ENCODE results near the gene MCOLN1.

MCOLN1 gene

DNA sequence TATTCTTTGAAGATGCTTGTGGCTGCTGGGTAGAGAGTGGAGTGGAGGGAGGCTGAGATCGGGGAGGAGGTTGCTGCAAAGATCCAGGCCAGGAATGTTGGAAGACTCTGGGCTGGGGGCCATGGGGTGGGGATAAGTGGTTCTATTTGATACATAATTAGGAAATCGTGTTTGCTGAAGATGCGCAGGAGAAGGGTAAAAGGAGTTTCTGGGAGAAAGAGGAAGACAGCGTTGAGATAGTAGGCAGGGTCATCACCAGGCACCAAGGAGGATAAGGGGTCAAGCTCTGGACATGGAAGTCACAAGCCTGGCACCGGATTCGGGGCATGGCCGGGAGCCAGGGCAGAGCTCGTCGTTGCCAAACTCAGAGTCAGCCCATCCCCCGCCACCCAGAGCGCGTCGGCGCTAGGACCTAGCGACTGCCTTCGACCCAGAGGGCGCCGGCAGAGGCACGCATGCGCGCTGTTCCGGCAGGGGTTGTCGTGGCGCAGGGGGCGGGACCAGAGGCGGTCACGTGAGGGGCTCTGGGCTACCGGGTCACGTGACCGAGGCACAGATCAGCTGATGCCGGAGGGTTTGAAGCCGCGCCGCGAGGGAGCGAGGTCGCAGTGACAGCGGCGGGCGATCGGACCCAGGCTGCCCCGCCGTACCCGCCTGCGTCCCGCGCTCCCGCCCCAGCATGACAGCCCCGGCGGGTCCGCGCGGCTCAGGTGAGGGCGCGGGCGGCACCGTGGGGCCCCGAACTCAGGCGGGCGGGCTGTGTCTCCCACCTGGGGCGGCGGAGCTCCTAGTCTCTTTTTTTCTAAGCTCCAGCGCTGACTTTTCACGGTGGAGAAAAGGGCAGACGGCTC is at the start of gene MCOLN1:
Gene MCOLN1 (plus strand): TSS at position 553 of the 851 bp plus-strand sequence. CDS start 127 bp downstream, at position 680.
- TF ChIP-seq POLR2A (IDR thresholded peaks at IDR 0.05; ENCODE audit: low read length) (peak; percentile 71), GATA1 (IDR thresholded peaks at IDR 0.05; ENCODE audit: low read depth, low read length) (no peak)
- DNase-seq: peak; percentile 98 to 100

DNA sequence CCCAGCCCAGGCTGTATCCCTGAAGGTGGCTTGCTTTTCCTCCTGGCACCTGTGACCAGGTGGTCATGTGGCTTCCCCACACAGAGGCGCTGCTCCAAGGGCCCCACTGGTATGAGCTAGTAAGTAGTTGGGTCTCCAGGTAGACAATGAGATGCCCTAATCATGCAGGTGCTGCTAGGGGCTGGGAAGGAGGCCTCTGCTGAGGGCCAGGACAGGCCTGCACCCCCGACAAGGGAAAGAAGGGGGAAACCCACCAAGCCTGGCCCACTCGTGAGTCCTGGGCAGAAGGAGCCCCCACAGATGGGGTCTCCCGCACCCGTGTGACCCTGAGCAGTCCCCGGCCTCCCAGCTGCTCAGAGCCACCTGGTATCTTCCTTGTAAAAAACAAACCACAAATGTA is 46.8 kb upstream of the MCOLN1 start:
- DNase-seq: no peak
- TF ChIP-seq POLR2A (IDR thresholded peaks at IDR 0.05; ENCODE audit: low read length): no peak
- no peak for TF ChIP-seq GATA1 (IDR thresholded peaks at IDR 0.05; ENCODE audit: low read depth, low read length)

DNA sequence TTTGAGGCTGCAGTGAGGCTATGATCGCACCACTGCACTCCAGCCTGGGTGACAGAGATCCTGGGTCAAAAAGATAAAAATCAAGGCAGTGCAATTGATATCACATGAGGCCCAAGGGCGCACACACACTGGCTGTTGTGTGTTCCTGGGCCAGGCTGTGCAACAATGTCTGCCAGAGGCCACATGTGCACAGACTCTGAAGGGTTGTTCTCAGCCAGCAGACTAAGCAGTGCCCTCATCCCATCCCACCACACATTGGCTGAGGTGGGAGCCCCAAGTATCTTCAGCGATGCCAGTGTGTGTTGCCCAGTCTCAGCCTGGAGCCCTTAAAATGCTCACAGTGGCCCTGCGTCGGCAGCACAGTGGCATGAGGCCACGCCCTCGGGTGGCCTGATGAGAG is 46.2 kb upstream of the MCOLN1 start:
- TF ChIP-seq POLR2A (IDR thresholded peaks at IDR 0.05; ENCODE audit: low read length): no peak
- peak in 1 of 2 experiments; percentile 50 for DNase-seq

DNA sequence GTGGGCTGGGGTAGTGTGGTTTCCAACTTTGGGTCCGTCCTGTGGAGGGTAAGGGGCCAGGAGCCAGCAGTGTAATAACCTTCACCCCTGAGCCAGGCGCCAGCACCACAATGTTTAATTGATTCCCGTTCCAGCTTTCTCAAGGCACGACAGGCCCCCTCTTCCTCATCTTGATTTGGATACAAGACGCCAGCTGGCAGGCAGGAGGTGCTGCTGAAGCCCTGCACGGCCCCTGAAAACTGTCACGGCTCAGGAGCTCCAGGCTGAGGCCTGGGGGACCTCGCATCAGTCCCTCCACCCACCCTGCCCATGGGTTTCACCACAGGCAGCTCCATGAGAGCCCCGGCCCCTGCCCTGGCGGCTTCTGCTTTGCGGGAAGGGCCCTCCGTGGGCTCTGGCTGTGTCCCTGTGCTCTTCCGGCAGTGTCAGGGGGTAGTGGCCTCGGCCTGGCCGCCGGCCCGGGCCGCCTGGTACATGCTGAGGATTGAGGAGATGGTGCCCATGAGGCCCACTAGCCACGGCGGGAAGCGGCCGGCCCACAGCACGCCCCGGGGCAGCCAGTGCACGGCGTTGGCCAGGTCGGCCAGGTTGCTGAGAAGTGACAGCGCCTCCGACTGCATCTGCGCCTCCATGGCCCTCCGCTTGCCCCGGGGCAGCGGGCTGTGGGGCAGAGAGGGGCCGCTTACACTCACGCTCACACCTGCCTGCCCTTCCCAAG is 45.5 kb upstream of the MCOLN1 start:
- DNase-seq: no peak
- TF ChIP-seq POLR2A (IDR thresholded peaks at IDR 0.05; ENCODE audit: low read length) (no peak), GATA1 (IDR thresholded peaks at IDR 0.05; ENCODE audit: low read depth, low read length) (no peak)

DNA sequence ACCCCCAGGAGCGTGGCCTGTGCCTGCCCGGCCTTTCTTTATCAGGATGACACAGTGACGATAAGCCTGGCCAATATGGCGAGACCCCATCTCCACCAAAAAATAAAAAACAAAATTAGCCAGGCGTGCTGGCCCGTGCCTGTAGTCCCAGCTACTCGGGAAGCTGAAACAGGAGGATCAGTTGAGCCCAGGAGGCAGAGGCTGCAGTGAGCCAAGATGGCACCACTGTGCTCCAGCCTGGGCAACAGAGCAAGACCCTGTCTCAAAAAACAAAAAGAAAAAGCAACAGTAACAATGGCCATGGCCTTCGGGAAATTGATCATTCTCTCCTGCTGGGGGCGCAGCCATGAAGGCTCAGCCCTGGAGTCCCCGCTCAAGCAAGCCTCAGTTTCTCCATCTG is 44.7 kb upstream of the MCOLN1 start:
- TF ChIP-seq POLR2A (IDR thresholded peaks at IDR 0.05; ENCODE audit: low read length) (no peak), GATA1 (IDR thresholded peaks at IDR 0.05; ENCODE audit: low read depth, low read length) (no peak)

DNA sequence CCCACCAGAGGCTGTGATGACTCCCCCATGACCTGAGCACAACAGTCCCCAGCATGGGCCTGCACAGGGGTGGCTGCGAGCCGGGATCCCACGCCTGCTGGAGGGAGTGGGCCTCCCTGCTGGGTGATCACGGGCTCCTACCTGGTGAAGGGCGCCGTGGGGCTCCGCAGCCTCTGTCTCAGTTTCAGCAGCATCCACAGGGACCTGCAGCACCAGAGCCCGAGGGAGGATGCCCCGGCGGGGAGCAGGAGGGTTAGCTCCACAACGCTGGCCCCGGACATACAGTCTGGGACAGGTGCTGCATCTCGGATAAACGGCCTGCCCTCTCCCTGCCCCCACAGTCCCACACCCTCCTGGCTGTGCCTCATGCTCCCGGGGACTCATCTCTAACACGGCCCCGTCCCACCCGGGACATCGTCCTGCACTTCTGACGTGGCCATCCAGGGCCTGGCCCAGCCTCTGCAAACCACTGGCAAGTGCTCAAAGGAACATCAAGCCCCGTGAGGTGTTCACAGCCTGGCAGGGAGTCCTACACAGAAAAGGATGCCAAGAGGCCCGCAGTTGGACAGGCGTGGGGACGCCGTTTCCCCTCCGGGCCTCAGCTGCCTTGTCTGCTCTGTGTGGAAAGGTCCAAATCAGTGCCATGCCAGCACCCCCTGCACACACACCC is 44.1 kb upstream of the MCOLN1 start:
- DNase-seq: no peak
- no peak for TF ChIP-seq GATA1 (IDR thresholded peaks at IDR 0.05; ENCODE audit: low read depth, low read length)
- TF ChIP-seq POLR2A (IDR thresholded peaks at IDR 0.05; ENCODE audit: low read length): no peak

More for the DNA sequence above, 44.7 kb upstream of the MCOLN1 start:
- DNase-seq: no peak

DNA sequence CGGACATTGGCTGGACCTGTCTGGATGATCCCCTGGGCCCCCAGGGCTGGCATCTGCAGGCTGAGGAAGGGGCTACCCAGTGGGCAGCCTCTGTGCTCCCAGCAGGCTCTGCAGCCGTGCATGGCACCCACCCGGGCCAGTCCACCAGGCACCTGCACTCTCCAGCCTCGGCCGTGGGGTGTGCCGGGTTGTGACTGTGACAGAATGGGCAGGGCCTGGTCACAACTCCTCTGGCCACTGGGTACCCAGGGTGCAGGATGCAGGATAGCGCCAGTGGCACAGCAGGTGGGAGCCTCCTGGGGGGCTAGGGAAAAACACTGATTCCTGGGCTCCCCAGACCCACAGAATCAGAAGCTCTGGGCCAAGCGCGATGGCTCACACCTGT is 43.6 kb upstream of the MCOLN1 start:
- TF ChIP-seq GATA1 (IDR thresholded peaks at IDR 0.05; ENCODE audit: low read depth, low read length) (no peak), POLR2A (IDR thresholded peaks at IDR 0.05; ENCODE audit: low read length) (no peak)
- no peak for DNase-seq

DNA sequence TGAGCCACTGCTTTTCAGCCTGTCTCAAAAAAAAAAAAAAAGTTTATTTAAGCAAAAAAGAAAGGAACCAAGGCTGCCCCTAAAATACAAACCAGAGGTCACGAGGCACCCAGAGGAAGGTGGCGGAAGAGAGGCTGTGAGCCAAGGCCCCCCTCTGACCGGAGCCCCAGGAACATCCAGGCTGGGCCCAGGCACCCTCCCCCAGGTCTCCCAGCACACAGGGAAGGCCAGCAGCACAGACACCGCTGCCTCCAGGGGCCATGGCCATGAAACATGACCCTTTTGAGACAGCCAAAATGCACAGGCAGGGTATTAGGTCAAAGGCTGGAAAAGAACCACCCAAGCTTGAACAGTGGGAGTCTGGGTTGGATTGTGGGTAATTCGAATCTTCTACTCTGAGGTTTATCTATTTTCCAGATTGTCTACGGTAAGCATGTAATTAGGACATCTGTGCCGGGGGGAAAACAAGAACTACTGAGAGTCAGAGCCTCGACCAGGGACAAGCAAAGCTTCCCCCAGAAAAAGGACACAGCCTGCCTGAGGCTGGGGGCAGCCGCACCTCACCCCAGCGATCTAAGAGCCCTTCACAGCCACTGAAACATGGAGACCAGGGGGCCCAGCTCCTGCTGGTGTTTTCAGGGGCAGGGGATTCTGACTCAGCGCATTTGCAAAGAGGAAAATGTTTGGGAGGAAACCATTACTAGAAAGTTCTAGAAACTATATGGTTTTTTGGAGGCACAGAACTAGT is 42.0 kb upstream of the MCOLN1 start:
- no peak for DNase-seq
- no peak for TF ChIP-seq POLR2A (IDR thresholded peaks at IDR 0.05; ENCODE audit: low read length)
- no peak for TF ChIP-seq GATA1 (IDR thresholded peaks at IDR 0.05; ENCODE audit: low read depth, low read length)

DNA sequence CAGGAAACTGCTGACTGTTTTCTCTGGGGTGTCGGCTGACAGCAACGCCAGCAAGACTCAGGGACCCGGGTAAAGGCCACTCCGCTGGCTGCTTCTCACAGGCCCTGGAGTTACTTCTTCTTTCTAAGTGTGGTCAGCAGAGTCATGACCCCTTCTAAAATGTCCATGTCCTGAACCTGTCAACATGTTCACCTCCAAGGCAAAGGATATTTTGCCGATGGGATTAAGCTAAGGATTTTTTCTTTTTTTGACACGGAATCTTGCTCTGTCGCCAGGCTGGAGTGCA is 41.5 kb upstream of the MCOLN1 start:
- TF ChIP-seq GATA1 (IDR thresholded peaks at IDR 0.05; ENCODE audit: low read depth, low read length): no peak
- TF ChIP-seq POLR2A (IDR thresholded peaks at IDR 0.05; ENCODE audit: low read length): no peak
- no peak for DNase-seq

DNA sequence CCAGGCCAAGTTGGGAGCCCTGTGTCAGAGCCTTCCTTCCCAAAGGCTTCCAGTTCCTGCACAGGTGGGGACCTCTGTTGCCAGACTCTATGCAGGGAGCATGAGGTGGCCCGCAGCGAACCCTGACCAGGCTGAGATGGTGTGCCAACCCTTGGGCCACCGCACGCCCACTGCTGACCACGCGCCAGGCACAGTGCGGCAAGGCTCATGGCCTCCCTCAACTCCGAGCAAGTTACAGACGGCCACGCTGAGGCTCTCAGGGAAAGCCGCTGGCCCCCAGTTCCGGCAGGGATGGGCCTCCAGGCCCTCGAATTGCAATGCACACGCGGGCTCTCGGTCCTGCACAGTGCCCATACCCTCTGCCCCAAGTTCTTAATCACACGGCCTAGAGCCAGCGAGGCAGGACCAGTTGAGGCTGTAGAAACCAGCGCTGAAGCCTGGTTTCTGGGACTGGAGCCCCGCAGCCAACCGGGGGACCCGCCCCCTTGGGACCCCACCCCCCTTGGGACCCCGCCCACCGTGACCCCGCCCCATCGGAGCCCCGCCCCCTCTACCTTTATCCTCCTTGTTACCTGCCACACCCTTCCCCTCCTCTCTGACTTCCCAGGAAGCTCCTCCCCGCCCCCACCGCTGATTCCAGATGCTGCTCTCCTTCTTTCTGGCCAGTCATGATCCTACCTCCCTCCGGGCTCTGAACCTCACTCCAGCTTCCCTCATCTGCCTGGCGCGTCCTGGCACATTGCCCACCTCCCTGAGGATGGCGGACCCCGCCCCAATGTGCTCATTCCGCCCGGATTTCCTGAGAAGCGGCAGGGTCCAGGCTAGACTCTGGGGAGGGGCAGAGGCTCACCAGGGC is 39.6 kb upstream of the MCOLN1 start:
- TF ChIP-seq GATA1 (IDR thresholded peaks at IDR 0.05; ENCODE audit: low read depth, low read length) (no peak), POLR2A (IDR thresholded peaks at IDR 0.05; ENCODE audit: low read length) (no peak)
- no peak for DNase-seq

DNA sequence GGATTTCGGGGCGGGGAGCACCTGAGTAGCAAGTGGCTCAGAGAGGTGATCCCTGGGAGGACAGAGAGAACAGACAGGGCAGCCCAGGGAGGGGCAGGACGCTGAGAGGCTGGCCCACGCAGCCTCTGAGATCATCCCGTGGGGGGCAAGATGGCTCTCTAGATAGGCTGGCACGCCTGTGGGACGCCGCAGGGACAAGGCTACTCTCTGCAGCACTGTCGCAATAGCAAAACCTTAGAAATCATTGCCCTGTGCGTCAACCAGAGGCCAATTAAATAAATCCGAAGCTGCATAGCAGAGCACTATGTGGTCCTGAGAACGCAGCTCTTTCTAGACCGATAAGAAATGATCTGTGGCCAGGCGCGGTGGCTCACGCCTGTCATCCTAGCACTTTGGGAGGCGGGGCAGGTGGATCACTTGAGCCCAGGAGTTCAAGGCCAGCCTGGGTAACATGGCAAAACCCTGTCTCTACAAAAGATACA is 38.7 kb upstream of the MCOLN1 start:
- TF ChIP-seq GATA1 (IDR thresholded peaks at IDR 0.05; ENCODE audit: low read depth, low read length): no peak
- no peak for DNase-seq

DNA sequence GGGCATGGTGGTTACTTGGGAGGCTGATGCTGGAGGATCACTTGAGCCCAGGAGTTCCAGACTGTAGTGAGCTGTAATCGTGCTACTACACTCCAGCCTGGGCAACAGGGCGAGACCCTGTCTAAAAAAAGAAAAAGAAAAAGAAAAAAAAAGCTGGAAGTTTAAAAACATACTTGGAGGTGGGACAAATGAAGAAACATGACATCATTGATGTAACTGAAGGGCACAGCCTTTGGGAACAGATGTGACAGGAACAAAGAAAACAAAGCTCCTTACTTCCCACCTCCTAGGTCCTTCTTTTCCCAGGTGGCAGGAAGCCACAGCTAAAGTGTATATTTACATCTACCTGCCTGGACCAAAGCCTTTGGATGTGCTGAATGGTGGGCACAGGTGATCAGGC is 35.5 kb upstream of the MCOLN1 start:
- DNase-seq: no peak
- TF ChIP-seq GATA1 (IDR thresholded peaks at IDR 0.05; ENCODE audit: low read depth, low read length) (no peak), POLR2A (IDR thresholded peaks at IDR 0.05; ENCODE audit: low read length) (no peak)
